NOMO-1 treated with dmso at 0.1 percent for 144 hours (cell line): ENCODE results near the gene TMEM163.
"Not testable (repeated sequence)": the region's sequence is repeated elsewhere in the genome, so short reads cannot be mapped to it uniquely, and the experiment has no call there.

ENCODE experiments used
- DNase-seq: peaks from one replicate; lab custom pipeline; 2025; ENCODE audit not compliant: unreplicated experiment; lab: John Stamatoyannopoulos, UW

Gene TMEM163

GRCh38 chr2:134718817-134719814, at the start of gene TMEM163:
TMEM163 (minus strand) TSS chr2:134719000.
- no peak for DNase-seq

GRCh38 chr2:134766583-134766982, 47.8 kb upstream of the TMEM163 start:
- no peak for DNase-seq

- DNase-seq, result no peak
Observed at GRCh38 chr2:134765987-134766386, 47.2 kb upstream of the TMEM163 start.

- DNase-seq, result no peak
Observed at GRCh38 chr2:134764164-134764563, 45.4 kb upstream of the TMEM163 start.

GRCh38 chr2:134763164-134763710, 44.4 kb upstream of the TMEM163 start:
- no peak for DNase-seq

- DNase-seq, result no peak
Observed at GRCh38 chr2:134762508-134762907, 43.7 kb upstream of the TMEM163 start.

- DNase-seq, result no peak
Observed at GRCh38 chr2:134760385-134760784, 41.6 kb upstream of the TMEM163 start.

GRCh38 chr2:134758633-134759032, 39.8 kb upstream of the TMEM163 start:
- peak; percentile 23 for DNase-seq

GRCh38 chr2:134751981-134752380, 33.2 kb upstream of the TMEM163 start:
- not testable (repeated sequence) for DNase-seq

GRCh38 chr2:134745546-134745945, 26.7 kb upstream of the TMEM163 start:
- no peak for DNase-seq

GRCh38 chr2:134745023-134745422, 26.2 kb upstream of the TMEM163 start:
- no peak for DNase-seq

GRCh38 chr2:134739879-134740301, 21.1 kb upstream of the TMEM163 start:
- DNase-seq, result peak; percentile 83

- DNase-seq, result no peak
Observed at GRCh38 chr2:134739236-134739878, 20.6 kb upstream of the TMEM163 start.

GRCh38 chr2:134738141-134738870, 19.5 kb upstream of the TMEM163 start:
- no peak for DNase-seq

GRCh38 chr2:134737671-134738070, 18.9 kb upstream of the TMEM163 start:
- no peak for DNase-seq

- peak; percentile 39 for DNase-seq
Observed at GRCh38 chr2:134736167-134736880, 17.5 kb upstream of the TMEM163 start.

- no peak for DNase-seq
Observed at GRCh38 chr2:134728163-134728562, 9.4 kb upstream of the TMEM163 start.

- DNase-seq, result no peak
Observed at GRCh38 chr2:134727385-134727784, 8.6 kb upstream of the TMEM163 start.

GRCh38 chr2:134726645-134727044, 7.8 kb upstream of the TMEM163 start:
- no peak for DNase-seq

GRCh38 chr2:134725876-134726275, 7.1 kb upstream of the TMEM163 start:
- no peak for DNase-seq
